Gastroesophageal sphincter (tissue), 3 donors: Measurements from ENCODE around the gene TACR2.

ENCODE experiments used
- CTCF ChIP-seq, 4 experiments: fragments of 200-600 bp in 2 of 4; fragments of 450-650 bp in 2 of 4; sonication (generic) in 1 of 4; IDR thresholded peaks; one replicate each; pipeline ENCODE4 v1.5.1; 2017 to 2019; ENCODE audit warnings: antibody characterized with exemption in 4 of 4, mild to moderate bottlenecking in 2 of 4, moderate library complexity in 2 of 4
- EP300 ChIP-seq: sonication (generic); formaldehyde crosslinking; IDR thresholded peaks from one replicate; pipeline ENCODE4 v1.6.1; 2017; ENCODE audit warnings: antibody characterized with exemption, mild to moderate bottlenecking
- POLR2A ChIP-seq, 2 donors: fragments of 450-650 bp; IDR thresholded peaks; one replicate each; pipeline ENCODE4 v1.6.1; 2017; ENCODE audit warnings: antibody characterized with exemption in 2 of 2, mild to moderate bottlenecking in 2 of 2, moderate library complexity in 1 of 2

GRCh38 chr10:69403066-69403465 lies 13.7 kb downstream of the TACR2 start:
- TF ChIP-seq EP300 (no peak), CTCF (IDR thresholded peaks at IDR 0.05) (no peak), POLR2A (IDR thresholded peaks at IDR 0.05) (no peak)
